ENCODE results near the gene ARHGAP45. TPM values are rescaled to one million over a fixed set of nuclear protein-coding genes. Genes with fewer than 3 reads are reported as not detected.

Gene ARHGAP45
- total and polyA plus RNA-seq, 12 donors: 1.6 to 75.4 (median 30.9) TPM

GRCh38 chr19:1091544-1092175 is 24.7 kb downstream of the ARHGAP45 start:
- no peak for TF ChIP-seq CTCF (IDR thresholded peaks at IDR 0.05)
- no peak for TF ChIP-seq POLR2A (IDR thresholded peaks at IDR 0.05)
- peaks cover 13 to 18% of the 10 kb centered on the region in 2 donors for H3K4me1 ChIP-seq (replicated peaks in 1 of 2)
- no peaks in the 10 kb centered on the region for H3K27me3 ChIP-seq
- intact Hi-C loops (cut with DNase I): no loop called here
- H3K36me3 ChIP-seq (replicated peaks in 1 of 2): peaks cover 0 to 50% of the 10 kb centered on the region in 2 donors
- no peaks in the 10 kb centered on the region for H3K9me3 ChIP-seq (replicated peaks in 1 of 3)
- DNase-seq: peak in 1 of 7 donors; percentile 16
- H3K27ac ChIP-seq: no peak overlapping the region
- H3K4me3 ChIP-seq: no peak overlapping the region
- 87 to 100% (median 92%) methylated on average over 1 to 27 of the region's 27 CpGs for WGBS, 4 donors

- no peaks in the 10 kb centered on the region for H3K9me3 ChIP-seq (replicated peaks in 1 of 3)
- H3K4me3 ChIP-seq: no peak overlapping the region
- H3K4me1 ChIP-seq (replicated peaks in 1 of 2): peaks cover 13 to 18% of the 10 kb centered on the region in 2 donors
- TF ChIP-seq CTCF (IDR thresholded peaks at IDR 0.05): no peak
- no peak for TF ChIP-seq POLR2A (IDR thresholded peaks at IDR 0.05)
- DNase-seq: no peak
- H3K36me3 ChIP-seq (replicated peaks in 1 of 2): peaks cover 0 to 43% of the 10 kb centered on the region in 2 donors
- WGBS, 4 donors: 83 to 87% (median 85%) methylated on average over 14 to 15 of the region's 15 CpGs
- no peak overlapping the region for H3K27ac ChIP-seq
- H3K27me3 ChIP-seq: no peaks in the 10 kb centered on the region
- intact Hi-C loops (cut with DNase I): no loop called here
Measured at GRCh38 chr19:1093330-1093729, 26.4 kb downstream of the ARHGAP45 start.

- Histone ChIP-seq H3K27ac (no peak overlapping the region), H3K27me3 (no peaks in the 10 kb centered on the region), H3K4me1 (replicated peaks in 1 of 2) (peaks cover 14 to 18% of the 10 kb centered on the region in 2 donors), H3K4me3 (peak overlapping the region in 3 of 4 donors; percentile 5 to 81 (median 61)), H3K36me3 (replicated peaks in 1 of 2) (peaks cover 0 to 38% of the 10 kb centered on the region in 2 donors), H3K9me3 (replicated peaks in 1 of 3) (no peaks in the 10 kb centered on the region)
- WGBS, 4 donors: 36 to 64% (median 58%) methylated on average over 13 to 32 of the region's 32 CpGs
- intact Hi-C loops (cut with DNase I): no loop called here
- no peak for DNase-seq
- TF ChIP-seq CTCF (IDR thresholded peaks at IDR 0.05) (no peak), POLR2A (IDR thresholded peaks at IDR 0.05) (no peak)
Measured at GRCh38 chr19:1093811-1094553, 27.0 kb downstream of the ARHGAP45 start.

GRCh38 chr19:1094655-1094977 is 27.6 kb downstream of the ARHGAP45 start:
- Histone ChIP-seq H3K4me3 (peak overlapping the region; percentile 5 to 81 (median 56)), H3K27me3 (no peaks in the 10 kb centered on the region), H3K36me3 (replicated peaks in 1 of 2) (peaks cover 0 to 31% of the 10 kb centered on the region in 2 donors), H3K27ac (peak overlapping the region in 3 of 5 donors; percentile 19 to 67 (median 63)), H3K4me1 (replicated peaks in 1 of 2) (peaks cover 17 to 20% of the 10 kb centered on the region in 2 donors), H3K9me3 (replicated peaks in 1 of 3) (no peaks in the 10 kb centered on the region)
- 0 to 18% (median 0%) methylated on average over 2 to 19 of the region's 19 CpGs for WGBS, 4 donors
- DNase-seq: peak in 1 of 7 donors; percentile 31
- TF ChIP-seq POLR2A (IDR thresholded peaks at IDR 0.05) (no peak), CTCF (IDR thresholded peaks at IDR 0.05) (no peak)
- intact Hi-C loops (cut with DNase I): no loop called here
